Fibroblast of lung (primary cell): Measurements from ENCODE around the gene RARG.

Experiments used
- CTCF ChIP-seq, 2 donors: IDR thresholded peaks in 1 of 2; conservative IDR thresholded peaks in 1 of 2; 1 replicate in 1 of 2; 2 replicates in 1 of 2; pipeline ENCODE4 v1.5.1; 2011 to 2012; ENCODE audit warnings: low read length in 2 of 2, control low read depth in 1 of 2, inconsistent platforms in 1 of 2, low read depth in 1 of 2, mild to moderate bottlenecking in 1 of 2
- EZH2 ChIP-seq: IDR thresholded peaks from 2 replicates; pipeline ENCODE4 v1.5.1; 2012; ENCODE audit warnings: low read length, control low read depth, mild to moderate bottlenecking; ENCODE audit errors: missing control alignments

GRCh38 chr12:53194973-53195372, 37.0 kb downstream of the RARG start:
- TF ChIP-seq CTCF (conservative IDR thresholded peaks at IDR 0.05 in 1 of 2, IDR thresholded peaks at IDR 0.05 in 1 of 2; ENCODE audit: low read depth in 1 of 2, low read length in 2 of 2) (no peak), EZH2 (no peak)
